HG02870 (cell line): Measurements from ENCODE around the gene TMEM59.

ENCODE experiments used
- ATAC-seq: cut with Tn5 transposase; IDR thresholded peaks from one replicate; pipeline ENCODE4 v1.9.1; 2021; ENCODE audit warnings: mild to moderate bottlenecking, moderate library complexity; ENCODE audit not compliant: unreplicated experiment

The TMEM59 gene

GRCh38 chr1:53986458-53986857 lies 66.5 kb downstream of the TMEM59 start:
- no peak for ATAC-seq

- ATAC-seq: no peak
Observed at GRCh38 chr1:53984726-53985125, 68.3 kb downstream of the TMEM59 start.

- no peak for ATAC-seq
Observed at GRCh38 chr1:53982763-53983104, 70.3 kb downstream of the TMEM59 start.

- no peak for ATAC-seq
Observed at GRCh38 chr1:53982034-53982762, 70.8 kb downstream of the TMEM59 start.

GRCh38 chr1:53981220-53981619 lies 71.8 kb downstream of the TMEM59 start:
- ATAC-seq: no peak

- ATAC-seq: no peak
Observed at GRCh38 chr1:53979712-53980450, 73.1 kb downstream of the TMEM59 start.
